GM12872 (cell line): ENCODE measurements around the gene PEAR1.

Experiments
- CTCF ChIP-seq: IDR thresholded peaks from 3 replicates; pipeline ENCODE4 v1.5.1; 2011; ENCODE audit warnings: low read depth, mild to moderate bottlenecking, low read length, moderate library complexity; ENCODE audit not compliant: insufficient read depth

PEAR1 gene

GRCh38 chr1:156877433-156878170, 15.9 kb upstream of the PEAR1 start:
- no peak for TF ChIP-seq CTCF

- TF ChIP-seq CTCF, result no peak
Observed at GRCh38 chr1:156879876-156880275, 13.6 kb upstream of the PEAR1 start.

DNA sequence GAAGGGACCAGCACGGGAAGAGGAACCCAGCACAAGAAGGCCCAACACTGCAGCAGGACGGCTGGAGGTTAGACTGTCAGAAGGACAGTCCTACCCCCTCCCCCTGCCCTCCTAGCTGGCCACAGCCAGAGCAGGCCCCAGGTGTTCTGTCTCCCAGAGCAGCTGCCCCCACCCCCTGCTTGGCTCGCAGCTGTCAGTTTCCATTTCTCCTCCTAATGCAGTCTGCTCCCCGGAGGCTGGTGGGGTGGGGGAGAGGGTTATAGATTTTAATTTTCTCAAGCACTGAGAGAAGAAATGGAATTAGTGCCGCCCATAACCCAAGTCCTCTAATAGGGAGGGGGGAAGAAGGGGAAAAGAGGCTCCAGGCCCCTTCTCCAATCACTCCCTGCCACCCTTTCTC, 13.0 kb upstream of the PEAR1 start:
- no peak for TF ChIP-seq CTCF

- no peak for TF ChIP-seq CTCF
Observed at GRCh38 chr1:156881101-156881500, 12.4 kb upstream of the PEAR1 start.

DNA sequence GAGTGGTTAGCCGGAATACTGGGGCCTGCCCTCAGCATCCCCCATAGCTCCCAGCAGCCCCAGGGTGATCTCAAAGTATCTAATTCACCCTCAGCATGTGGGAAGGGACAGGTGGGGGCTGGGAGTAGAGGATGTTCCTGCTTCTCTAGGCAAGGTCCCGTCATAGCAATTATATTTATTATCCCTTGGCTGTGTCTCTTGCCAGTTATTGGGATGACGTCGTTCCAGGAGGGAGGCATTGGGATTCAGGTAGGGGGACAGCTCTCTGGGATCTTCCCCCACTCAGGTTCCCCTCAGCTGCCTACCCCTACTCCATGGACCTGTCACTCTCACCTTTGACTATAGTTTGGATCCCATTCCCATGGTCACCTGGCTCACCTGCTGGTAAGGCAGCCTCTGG, 11.9 kb upstream of the PEAR1 start:
- no peak for TF ChIP-seq CTCF

DNA sequence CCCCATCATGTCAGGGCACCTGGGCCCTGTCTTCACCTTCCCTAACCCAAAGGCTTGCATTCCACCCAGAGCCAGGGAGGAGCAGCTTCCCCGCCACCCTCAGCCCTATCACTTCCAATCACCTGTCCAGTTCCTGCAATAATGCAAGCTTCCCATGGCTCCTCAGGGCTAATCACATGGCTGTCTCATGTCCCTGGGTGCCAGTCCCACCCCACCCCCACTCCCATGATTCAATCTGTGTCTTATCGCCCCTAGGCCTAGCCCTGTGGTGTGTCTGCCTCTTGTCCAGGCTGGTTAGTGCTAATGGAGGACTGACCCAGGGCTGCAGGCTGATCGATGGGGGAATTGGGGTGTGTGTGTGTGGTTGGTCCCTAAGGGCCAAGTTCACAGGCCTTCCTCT, 11.0 kb upstream of the PEAR1 start:
- TF ChIP-seq CTCF, result no peak

GRCh38 chr1:156883919-156884318, 9.6 kb upstream of the PEAR1 start:
- no peak for TF ChIP-seq CTCF
